Duodenal mucosa (tissue), 2 donors: ENCODE measurements around the gene TSPAN5.
"Not testable (repeated sequence)": the region's sequence is repeated elsewhere in the genome, so short reads cannot be mapped to it uniquely, and the experiment has no call there.

ENCODE experiments used
- H3K27ac ChIP-seq: one replicate; pipeline ENCODE4 v1.7.0; 2013; ENCODE audit warnings: low read depth, low read length
- H3K27me3 ChIP-seq, 2 donors: one replicate each; pipeline ENCODE4 v1.7.0; 2013; ENCODE audit warnings: low read length in 2 of 2, control low read depth in 1 of 2; ENCODE audit not compliant: insufficient read depth in 2 of 2, control insufficient read depth in 1 of 2
- H3K36me3 ChIP-seq, 2 donors: one replicate each; pipeline ENCODE4 v1.7.0; 2013; ENCODE audit warnings: low read length in 2 of 2, control low read depth in 1 of 2; ENCODE audit not compliant: insufficient read depth in 2 of 2, control insufficient read depth in 1 of 2
- H3K4me1 ChIP-seq, 2 donors: one replicate each; pipeline ENCODE4 v1.7.0; 2013; ENCODE audit warnings: low read length in 2 of 2, control low read depth in 1 of 2; ENCODE audit not compliant: insufficient read depth in 2 of 2, control insufficient read depth in 1 of 2
- H3K4me3 ChIP-seq, 2 donors: one replicate each; pipeline ENCODE4 v1.7.0; 2013; ENCODE audit warnings: low read length in 2 of 2, low read depth in 1 of 2
- H3K9ac ChIP-seq, 2 donors: one replicate each; pipeline ENCODE4 v1.7.0; 2013; ENCODE audit warnings: low read length in 2 of 2, low read depth in 1 of 2
- H3K9me3 ChIP-seq, 2 donors: one replicate each; pipeline ENCODE4 v1.7.0; 2013; ENCODE audit warnings: low read length in 2 of 2, control low read depth in 1 of 2; ENCODE audit not compliant: control insufficient read depth in 1 of 2

TSPAN5 gene

GRCh38 chr4:98542011-98542410 lies 116.4 kb downstream of the TSPAN5 start:
- no peak overlapping the region for H3K27ac ChIP-seq

GRCh38 chr4:98540803-98541202 lies 117.6 kb downstream of the TSPAN5 start:
- Histone ChIP-seq H3K4me1 (no peaks in the 10 kb centered on the region), H3K9me3 (no peaks in the 10 kb centered on the region), H3K9ac (no peak overlapping the region), H3K36me3 (no peaks in the 10 kb centered on the region), H3K4me3 (no peak overlapping the region), H3K27me3 (no peaks in the 10 kb centered on the region), H3K27ac (no peak overlapping the region)

More at GRCh38 chr4:98542011-98542410, 116.4 kb downstream of the TSPAN5 start:
- H3K9ac ChIP-seq: no peak overlapping the region
- H3K4me3 ChIP-seq: no peak overlapping the region
- H3K9me3 ChIP-seq: no peaks in the 10 kb centered on the region
- H3K4me1 ChIP-seq: no peaks in the 10 kb centered on the region
- no peaks in the 10 kb centered on the region for H3K27me3 ChIP-seq
- H3K36me3 ChIP-seq: no peaks in the 10 kb centered on the region

GRCh38 chr4:98539741-98540140 lies 118.7 kb downstream of the TSPAN5 start:
- Histone ChIP-seq H3K4me1 (no peaks in the 10 kb centered on the region), H3K27ac (no peak overlapping the region), H3K4me3 (no peak overlapping the region), H3K9me3 (no peaks in the 10 kb centered on the region), H3K27me3 (no peaks in the 10 kb centered on the region), H3K9ac (no peak overlapping the region), H3K36me3 (no peaks in the 10 kb centered on the region)

- H3K4me1 ChIP-seq: no peaks in the 10 kb centered on the region
Observed at GRCh38 chr4:98539299-98539698, 119.1 kb downstream of the TSPAN5 start.

GRCh38 chr4:98536631-98537030 lies 121.8 kb downstream of the TSPAN5 start:
- Histone ChIP-seq H3K9me3 (no peaks in the 10 kb centered on the region), H3K9ac (no peak overlapping the region), H3K36me3 (no peaks in the 10 kb centered on the region), H3K27me3 (no peaks in the 10 kb centered on the region), H3K4me1 (no peaks in the 10 kb centered on the region), H3K4me3 (no peak overlapping the region), H3K27ac (no peak overlapping the region)

More at GRCh38 chr4:98539299-98539698, 119.1 kb downstream of the TSPAN5 start:
- no peaks in the 10 kb centered on the region for H3K36me3 ChIP-seq
- H3K4me3 ChIP-seq: no peak overlapping the region
- no peak overlapping the region for H3K27ac ChIP-seq
- no peak overlapping the region for H3K9ac ChIP-seq
- H3K27me3 ChIP-seq: no peaks in the 10 kb centered on the region
- H3K9me3 ChIP-seq: no peaks in the 10 kb centered on the region

- H3K27me3 ChIP-seq, H3K36me3 ChIP-seq, H3K27ac ChIP-seq, H3K4me1 ChIP-seq, H3K9ac ChIP-seq, H3K9me3 ChIP-seq, H3K4me3 ChIP-seq: not testable (repeated sequence)
Observed at GRCh38 chr4:98534146-98534545, 124.3 kb downstream of the TSPAN5 start.

- Histone ChIP-seq H3K4me1 (no peaks in the 10 kb centered on the region), H3K27me3 (no peaks in the 10 kb centered on the region), H3K27ac (no peak overlapping the region), H3K9ac (no peak overlapping the region), H3K9me3 (no peaks in the 10 kb centered on the region), H3K4me3 (no peak overlapping the region), H3K36me3 (no peaks in the 10 kb centered on the region)
Observed at GRCh38 chr4:98530572-98530971, 127.8 kb downstream of the TSPAN5 start.

GRCh38 chr4:98529970-98530569 lies 128.3 kb downstream of the TSPAN5 start:
- H3K4me1 ChIP-seq: no peaks in the 10 kb centered on the region
- no peak overlapping the region for H3K9ac ChIP-seq
- no peaks in the 10 kb centered on the region for H3K36me3 ChIP-seq
- no peaks in the 10 kb centered on the region for H3K27me3 ChIP-seq
- no peak overlapping the region for H3K27ac ChIP-seq
- no peak overlapping the region for H3K4me3 ChIP-seq
- H3K9me3 ChIP-seq: no peaks in the 10 kb centered on the region

GRCh38 chr4:98528882-98529281 lies 129.5 kb downstream of the TSPAN5 start:
- Histone ChIP-seq H3K4me1 (peaks cover 0 to 6% of the 10 kb centered on the region in 2 donors), H3K27me3 (no peaks in the 10 kb centered on the region), H3K27ac (no peak overlapping the region), H3K9me3 (no peaks in the 10 kb centered on the region), H3K9ac (no peak overlapping the region), H3K4me3 (no peak overlapping the region), H3K36me3 (no peaks in the 10 kb centered on the region)

- Histone ChIP-seq H3K9ac (no peak overlapping the region), H3K4me1 (peaks cover 0 to 9% of the 10 kb centered on the region in 2 donors), H3K4me3 (no peak overlapping the region), H3K9me3 (no peaks in the 10 kb centered on the region), H3K27ac (no peak overlapping the region), H3K27me3 (no peaks in the 10 kb centered on the region), H3K36me3 (no peaks in the 10 kb centered on the region)
Observed at GRCh38 chr4:98527534-98528269, 130.7 kb downstream of the TSPAN5 start.
